ENCODE measurements around the gene RNF114. TPM values are rescaled to one million over a fixed set of nuclear protein-coding genes. Genes with fewer than 3 reads are reported as not detected.

The RNF114 gene
- total RNA-seq, 3 donors from 2014 or later = 81.3 to 89.0 (median 88.2) TPM

DNA sequence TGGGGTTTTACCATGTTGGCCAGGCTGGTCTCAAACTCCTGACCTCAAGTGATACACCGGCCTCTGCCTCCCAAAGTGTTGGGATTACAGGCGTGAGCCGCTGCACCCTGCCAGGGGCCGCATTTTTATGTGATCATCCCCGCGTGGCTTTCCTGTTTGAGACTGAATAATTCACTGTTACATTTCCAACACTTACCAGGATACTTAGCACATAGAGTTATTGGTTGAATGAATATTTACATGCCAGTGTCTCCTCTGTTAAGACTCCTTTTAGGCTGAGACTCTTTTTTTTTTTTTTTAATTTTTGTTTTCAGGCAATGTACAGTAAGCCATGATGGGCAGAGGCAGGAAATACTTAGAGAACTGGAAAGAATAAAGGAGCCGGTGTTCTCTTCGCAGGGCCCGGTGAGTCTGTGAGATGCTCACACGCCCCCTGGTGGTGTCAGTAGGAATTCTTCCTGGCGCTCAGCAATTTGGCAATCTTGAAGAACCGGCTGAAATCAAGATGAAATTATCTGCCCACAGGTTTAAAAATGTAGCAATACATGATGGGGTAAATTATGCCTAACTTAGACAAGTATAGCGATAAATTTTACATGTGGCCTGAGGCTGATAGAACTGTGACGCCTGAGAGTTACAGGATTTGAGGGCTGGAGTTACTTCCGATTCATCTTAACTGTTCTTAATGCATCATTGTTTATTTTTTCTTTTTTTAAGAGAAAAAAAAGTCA is 7.6 kb upstream of the RNF114 start:
- no peaks in the 10 kb centered on the region for H3K36me3 ChIP-seq (ENCODE audit: low read depth)
- ATAC-seq (peak; percentile 93), DNase-seq (peak; percentile 77 to 92 (median 84))
- no peak overlapping the region for H3K4me3 ChIP-seq
- TF ChIP-seq, protein P1, sequence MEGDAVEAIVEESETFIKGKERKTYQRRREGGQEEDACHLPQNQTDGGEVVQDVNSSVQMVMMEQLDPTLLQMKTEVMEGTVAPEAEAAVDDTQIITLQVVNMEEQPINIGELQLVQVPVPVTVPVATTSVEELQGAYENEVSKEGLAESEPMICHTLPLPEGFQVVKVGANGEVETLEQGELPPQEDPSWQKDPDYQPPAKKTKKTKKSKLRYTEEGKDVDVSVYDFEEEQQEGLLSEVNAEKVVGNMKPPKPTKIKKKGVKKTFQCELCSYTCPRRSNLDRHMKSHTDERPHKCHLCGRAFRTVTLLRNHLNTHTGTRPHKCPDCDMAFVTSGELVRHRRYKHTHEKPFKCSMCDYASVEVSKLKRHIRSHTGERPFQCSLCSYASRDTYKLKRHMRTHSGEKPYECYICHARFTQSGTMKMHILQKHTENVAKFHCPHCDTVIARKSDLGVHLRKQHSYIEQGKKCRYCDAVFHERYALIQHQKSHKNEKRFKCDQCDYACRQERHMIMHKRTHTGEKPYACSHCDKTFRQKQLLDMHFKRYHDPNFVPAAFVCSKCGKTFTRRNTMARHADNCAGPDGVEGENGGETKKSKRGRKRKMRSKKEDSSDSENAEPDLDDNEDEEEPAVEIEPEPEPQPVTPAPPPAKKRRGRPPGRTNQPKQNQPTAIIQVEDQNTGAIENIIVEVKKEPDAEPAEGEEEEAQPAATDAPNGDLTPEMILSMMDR (IDR thresholded peaks at IDR 0.05) = peak; percentile 87
- no peaks in the 10 kb centered on the region for H3K9me3 ChIP-seq
- peaks cover 12% of the 10 kb centered on the region for H3K4me1 ChIP-seq (ENCODE audit: low read depth)
- intact Hi-C loops (cut with DNase I, micrococcal nuclease) = no loop called here

DNA sequence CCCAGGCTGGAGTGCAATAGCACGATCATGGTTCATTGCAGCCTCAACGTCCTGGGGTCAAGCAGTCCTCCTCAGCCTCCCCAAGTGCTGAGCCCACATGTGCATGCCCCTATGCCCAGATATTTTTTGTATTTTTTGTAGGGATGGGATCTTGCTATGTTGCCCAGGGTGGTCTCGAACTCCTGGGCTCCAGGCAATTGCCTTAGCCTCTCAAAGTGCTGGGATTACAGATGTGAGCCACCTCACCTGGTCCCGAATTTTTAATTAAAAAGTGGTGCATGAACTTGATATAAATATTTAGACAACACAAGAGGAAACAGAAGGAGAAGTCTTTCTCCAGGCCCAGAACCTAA is 7.1 kb upstream of the RNF114 start:
- Histone ChIP-seq H3K9me3 (no peaks in the 10 kb centered on the region), H3K36me3 (ENCODE audit: low read depth) (no peaks in the 10 kb centered on the region), H3K4me1 (ENCODE audit: low read depth) (peaks cover 12% of the 10 kb centered on the region), H3K4me3 (no peak overlapping the region)
- DNase-seq = no peak
- TF ChIP-seq, protein P1 (IDR thresholded peaks at IDR 0.05) = no peak
- no peak for ATAC-seq
- intact Hi-C loops (cut with DNase I, micrococcal nuclease) = no loop called here

DNA sequence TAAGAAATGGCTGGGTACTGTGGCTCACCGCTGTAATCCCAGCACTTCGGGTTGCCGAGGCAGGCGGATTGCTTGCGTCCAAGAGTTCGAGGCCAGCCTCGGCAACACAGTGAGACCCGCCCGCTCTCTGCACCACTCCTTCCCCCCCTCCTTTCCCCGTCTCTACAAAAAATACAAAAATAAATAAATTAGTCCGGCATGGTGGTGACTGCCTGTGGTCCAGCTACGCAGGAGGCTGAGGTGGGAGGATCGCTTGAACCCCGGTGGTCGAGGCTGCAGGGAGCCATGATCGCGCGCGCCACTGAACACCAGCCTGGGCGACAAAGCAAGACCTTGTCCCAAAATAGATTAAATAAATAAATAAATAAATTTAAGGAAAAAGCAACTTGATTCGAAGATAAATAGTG is 448 bp upstream of the RNF114 start:
- ATAC-seq (no peak), DNase-seq (peak in 1 of 3 donors; percentile 75)
- no peaks in the 10 kb centered on the region for H3K36me3 ChIP-seq (ENCODE audit: low read depth)
- TF ChIP-seq, protein P1 (IDR thresholded peaks at IDR 0.05) = no peak
- intact Hi-C loops (cut with DNase I, micrococcal nuclease) = no loop called here
- peak overlapping the region; percentile 96 for H3K4me3 ChIP-seq
- no peaks in the 10 kb centered on the region for H3K9me3 ChIP-seq
- peaks cover 29% of the 10 kb centered on the region for H3K4me1 ChIP-seq (ENCODE audit: low read depth)

DNA sequence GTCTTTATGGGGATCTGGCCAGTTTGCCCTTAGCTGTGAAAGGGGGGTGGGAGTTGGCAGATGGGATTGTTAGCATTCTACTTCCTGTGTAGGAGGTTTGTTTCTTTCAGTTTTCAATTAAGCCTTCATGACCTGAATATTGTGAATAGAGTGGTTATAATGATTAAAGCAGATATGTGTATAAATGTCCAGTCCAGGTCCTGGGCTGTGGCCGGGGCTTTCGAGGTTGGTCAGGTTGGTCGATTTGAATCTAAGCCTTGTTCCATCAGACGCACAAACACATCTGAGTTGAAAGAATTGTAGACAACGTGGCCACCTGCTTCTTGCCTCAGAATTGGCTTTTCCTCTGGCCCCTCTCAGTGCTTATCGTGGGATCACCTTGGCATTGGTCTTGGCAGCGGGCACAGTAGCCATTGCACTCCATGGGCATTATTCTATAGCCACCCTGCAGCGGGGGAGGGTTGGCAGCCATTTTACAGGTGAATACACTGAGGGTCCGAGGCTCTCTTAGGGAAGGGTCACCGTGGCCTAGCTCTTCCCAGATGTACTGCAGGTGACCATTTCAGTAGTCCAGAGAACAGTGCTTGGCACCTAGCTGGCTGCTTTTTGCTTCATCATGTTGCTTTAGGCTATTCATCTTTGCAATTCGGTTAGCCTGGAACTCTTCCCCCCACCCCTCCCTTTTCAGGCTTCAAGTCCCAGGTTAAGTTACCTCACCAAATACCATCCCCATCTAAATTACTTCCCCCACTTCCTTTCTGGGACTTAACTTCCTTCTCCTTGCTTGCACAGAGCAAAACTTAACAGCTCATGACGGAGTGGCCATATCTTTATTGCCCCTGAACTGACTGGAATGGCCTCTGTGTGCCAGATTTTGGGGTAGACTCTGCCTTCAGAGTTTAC is 1.1 kb downstream of the RNF114 start:
- TF ChIP-seq, protein P1 (IDR thresholded peaks at IDR 0.05) = no peak
- Histone ChIP-seq H3K9me3 (no peaks in the 10 kb centered on the region), H3K4me3 (peak overlapping the region; percentile 96), H3K36me3 (ENCODE audit: low read depth) (no peaks in the 10 kb centered on the region), H3K4me1 (ENCODE audit: low read depth) (peaks cover 29% of the 10 kb centered on the region)
- DNase-seq (peak in 2 of 3 donors; percentile 45 to 65), ATAC-seq (peak; percentile 75)
- intact Hi-C loops (cut with DNase I, micrococcal nuclease) = no loop called here

DNA sequence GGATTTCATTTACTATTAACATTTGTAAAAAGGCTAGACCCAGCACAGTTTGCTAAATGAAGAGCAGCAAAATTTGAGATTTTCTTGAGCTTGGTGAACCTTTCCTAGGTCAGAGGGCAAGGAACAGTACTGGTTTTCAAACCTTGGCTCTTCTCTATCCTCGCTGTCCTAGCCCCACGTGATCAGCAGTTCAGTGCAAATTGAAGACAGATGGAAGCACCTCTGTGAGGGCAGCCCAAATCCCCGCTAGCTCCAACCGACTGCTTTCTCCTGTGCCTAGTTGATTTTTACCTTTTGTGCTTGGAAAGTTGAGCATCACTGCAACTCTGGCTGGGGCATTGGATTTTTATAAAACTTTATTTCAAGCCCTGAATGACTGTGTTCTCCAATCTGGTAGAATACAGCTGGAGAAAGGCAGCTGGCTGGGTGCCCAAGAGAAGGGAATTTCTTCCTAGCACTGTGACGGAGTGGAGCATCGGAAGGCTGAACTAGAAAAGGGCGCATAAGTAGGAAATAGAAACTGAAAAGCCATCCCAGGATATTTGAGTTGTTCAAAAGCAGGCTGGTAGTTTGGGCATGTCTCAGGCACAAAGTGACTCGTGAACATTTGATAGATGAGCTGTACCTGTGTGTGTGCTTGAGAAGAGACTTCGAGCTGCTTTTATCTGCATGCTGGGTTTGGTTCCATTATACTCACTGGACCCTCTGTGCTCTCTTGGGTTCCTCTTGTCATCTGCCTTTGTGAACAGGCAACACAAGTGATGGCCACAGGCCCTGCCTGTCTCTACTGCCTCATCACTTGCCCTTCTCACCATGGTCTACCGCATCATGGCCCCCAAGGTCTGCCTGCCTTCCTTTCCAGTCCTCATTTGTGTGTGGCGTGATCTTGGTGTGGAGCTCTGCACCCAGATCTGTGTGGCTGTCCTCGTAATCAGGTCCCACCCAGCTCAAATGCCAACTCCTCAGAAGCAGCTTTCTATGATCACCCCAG is 2.3 kb downstream of the RNF114 start:
- TF ChIP-seq, protein P1 (IDR thresholded peaks at IDR 0.05) = no peak
- peaks cover 29% of the 10 kb centered on the region for H3K4me1 ChIP-seq (ENCODE audit: low read depth)
- ATAC-seq = no peak
- no peaks in the 10 kb centered on the region for H3K36me3 ChIP-seq (ENCODE audit: low read depth)
- peak in 2 of 3 donors; percentile 46 to 62 for DNase-seq
- intact Hi-C loops (cut with DNase I, micrococcal nuclease) = no loop called here
- H3K4me3 ChIP-seq = no peak overlapping the region
- H3K9me3 ChIP-seq = no peaks in the 10 kb centered on the region
